H9 (cell line): Measurements from ENCODE around the gene CLSTN3. TPM values are rescaled to one million over a fixed set of nuclear protein-coding genes. Genes with fewer than 3 reads are reported as not detected.

Source experiments
- DNase-seq: peaks from one replicate; pipeline ENCODE4 v3.0.0-alpha.2; 2017
- H2AFZ ChIP-seq: one replicate; pipeline ENCODE4 v1.6.1; 2013; ENCODE audit warnings: mild to moderate bottlenecking, low read length, control low read depth, moderate library complexity
- H2AK5ac ChIP-seq: 2 replicates; pipeline ENCODE4 v1.6.1; 2013; ENCODE audit warnings: low read length, control low read depth, mixed read lengths; ENCODE audit not compliant: insufficient read length
- H2BK120ac ChIP-seq: one replicate; pipeline ENCODE4 v1.6.1; 2013; ENCODE audit warnings: low read depth, mild to moderate bottlenecking, low read length, control low read depth, inconsistent platforms; ENCODE audit not compliant: poor library complexity, severe bottlenecking
- H2BK12ac ChIP-seq: 2 replicates; pipeline ENCODE4 v1.6.1; 2013; ENCODE audit warnings: low read length, control low read depth, mixed read lengths, low read depth; ENCODE audit not compliant: insufficient read length
- H2BK15ac ChIP-seq: 2 replicates; pipeline ENCODE4 v1.6.1; 2013; ENCODE audit warnings: low read depth, low read length, control low read depth
- H2BK20ac ChIP-seq: one replicate; pipeline ENCODE4 v1.6.1; 2013; ENCODE audit warnings: low read depth, mild to moderate bottlenecking, low read length, control low read depth, inconsistent platforms; ENCODE audit not compliant: poor library complexity, severe bottlenecking
- H2BK5ac ChIP-seq: 2 replicates; pipeline ENCODE4 v1.6.1; 2013; ENCODE audit warnings: low read length, control low read depth, mixed read lengths; ENCODE audit not compliant: insufficient read length
- H3K14ac ChIP-seq: 2 replicates; pipeline ENCODE4 v1.6.1; 2013; ENCODE audit warnings: low read length, control low read depth; ENCODE audit not compliant: insufficient read depth
- H3K18ac ChIP-seq: 2 replicates; pipeline ENCODE4 v1.6.1; 2013; ENCODE audit warnings: low read depth, mild to moderate bottlenecking, mixed read lengths, low read length, control low read depth; ENCODE audit not compliant: insufficient read length
- H3K23ac ChIP-seq: 2 replicates; pipeline ENCODE4 v1.6.1; 2013; ENCODE audit warnings: low read length, control low read depth, mixed read lengths, low read depth; ENCODE audit not compliant: insufficient read length
- H3K23me2 ChIP-seq: 2 replicates; pipeline ENCODE4 v1.6.1; 2013; ENCODE audit warnings: low read depth, mild to moderate bottlenecking, mixed read lengths, low read length, control low read depth; ENCODE audit not compliant: insufficient read length, poor library complexity, severe bottlenecking
- H3K27ac ChIP-seq: 2 replicates; pipeline ENCODE4 v1.5.1; 2013; ENCODE audit warnings: low read length, control low read depth, mixed read lengths, low read depth; ENCODE audit not compliant: insufficient read length
- H3K27me3 ChIP-seq: 2 replicates; pipeline ENCODE4 v1.6.1; 2013; ENCODE audit warnings: low read length, control low read depth, inconsistent platforms; ENCODE audit not compliant: insufficient read depth
- H3K4ac ChIP-seq: 2 replicates; pipeline ENCODE4 v1.6.1; 2013; ENCODE audit warnings: low read depth, mild to moderate bottlenecking, control low read depth, inconsistent platforms, low read length, moderate library complexity
- H3K4me1 ChIP-seq: 2 replicates; pipeline ENCODE4 v1.6.1; 2013; ENCODE audit warnings: low read length, control low read depth, inconsistent platforms; ENCODE audit not compliant: insufficient read depth
- H3K4me2 ChIP-seq: 2 replicates; pipeline ENCODE4 v1.6.1; 2013; ENCODE audit warnings: low read length, control low read depth, mixed read lengths; ENCODE audit not compliant: insufficient read length, insufficient read depth
- H3K56ac ChIP-seq: 2 replicates; pipeline ENCODE4 v1.6.1; 2013; ENCODE audit warnings: low read depth, mild to moderate bottlenecking, mixed read lengths, low read length, control low read depth; ENCODE audit not compliant: insufficient read length
- H3K79me1 ChIP-seq: 2 replicates; pipeline ENCODE4 v1.6.1; 2013; ENCODE audit warnings: low read depth, mild to moderate bottlenecking, moderate library complexity, low read length, control low read depth, inconsistent platforms; ENCODE audit not compliant: insufficient read depth, poor library complexity, severe bottlenecking
- H3K79me2 ChIP-seq: 2 replicates; pipeline ENCODE4 v1.6.1; 2013; ENCODE audit warnings: low read length, control low read depth, inconsistent platforms; ENCODE audit not compliant: insufficient read depth
- H3K9ac ChIP-seq: 2 replicates; pipeline ENCODE4 v1.6.1; 2013; ENCODE audit warnings: low read length, control low read depth, mixed read lengths; ENCODE audit not compliant: insufficient read length; ENCODE audit errors: extremely low read depth
- H3K9me3 ChIP-seq: one replicate; pipeline ENCODE4 v1.6.1; 2013; ENCODE audit warnings: low read depth, low read length, inconsistent platforms; ENCODE audit not compliant: control insufficient read depth
- H3T11ph ChIP-seq: one replicate; pipeline ENCODE4 v1.6.1; 2013; ENCODE audit warnings: mild to moderate bottlenecking, low read length, control low read depth, inconsistent platforms
- H4K20me1 ChIP-seq: one replicate; pipeline ENCODE4 v1.6.1; 2013; ENCODE audit not compliant: control insufficient read depth, insufficient read length, insufficient read depth
- H4K5ac ChIP-seq: 2 replicates; pipeline ENCODE4 v1.6.1; 2013; ENCODE audit warnings: low read depth, mild to moderate bottlenecking, mixed read lengths, low read length, control low read depth; ENCODE audit not compliant: insufficient read length
- H4K8ac ChIP-seq: replicated peaks from 2 replicates; pipeline ENCODE4 v1.6.1; 2013; ENCODE audit warnings: low read length, control low read depth, mixed read lengths, low read depth; ENCODE audit not compliant: insufficient read length
- H4K91ac ChIP-seq: 2 replicates; pipeline ENCODE4 v1.6.1; 2013; ENCODE audit warnings: low read depth, mild to moderate bottlenecking, moderate library complexity, mixed read lengths, low read length, control low read depth; ENCODE audit not compliant: insufficient read length
- H3K27ac Mint-ChIP-seq, 3 experiments: 2 replicates in 2 of 3; 3 replicates in 1 of 3; pipeline ENCODE4 v1.8.0; 2020 to 2021; ENCODE audit warnings: mixed read lengths in 3 of 3, mild to moderate bottlenecking in 1 of 3, moderate library complexity in 1 of 3
- H3K27me3 Mint-ChIP-seq: 2 replicates; pipeline ENCODE4 v1.8.0; 2021; ENCODE audit warnings: low read depth, mild to moderate bottlenecking, moderate library complexity, mixed read lengths
- H3K36me3 Mint-ChIP-seq, 3 experiments: 2 replicates in 2 of 3; 3 replicates in 1 of 3; pipeline ENCODE4 v1.8.0; 2020 to 2021; ENCODE audit warnings: low read depth in 3 of 3, mixed read lengths in 3 of 3; ENCODE audit not compliant: insufficient read depth in 1 of 3
- H3K4me1 Mint-ChIP-seq, 2 experiments: 2 replicates each; pipeline ENCODE4 v1.8.0; 2020; ENCODE audit warnings: mixed read lengths in 2 of 2
- H3K4me3 Mint-ChIP-seq, 2 experiments: 2 replicates in 1 of 2; 3 replicates in 1 of 2; pipeline ENCODE4 v1.8.0; 2020 to 2021; ENCODE audit warnings: mild to moderate bottlenecking in 2 of 2, mixed read lengths in 2 of 2, moderate library complexity in 1 of 2
- H3K9me3 Mint-ChIP-seq, 2 experiments: 2 replicates in 1 of 2; 3 replicates in 1 of 2; pipeline ENCODE4 v1.8.0; 2020; ENCODE audit warnings: mild to moderate bottlenecking in 2 of 2, mixed read lengths in 2 of 2, moderate library complexity in 1 of 2
- WGBS: extraction: QIAGEN DNeasy Blood & Tissue Kit; methylation state at CpG from one replicate; pipeline ENCODE4 v1.1.7; 2013; ENCODE audit warnings: missing lambda C conversion rate, low lambda C conversion rate, mixed read lengths; ENCODE audit not compliant: insufficient read length; ENCODE audit errors: extremely low coverage; 5-methylcytosine and 5-hydroxymethylcytosine counted together
- total RNA-seq: library from RNA; stranded (reverse); gene quantifications from 2 replicates; pipeline ENCODE4 v1.2.1, GENCODE V29; 2021
- TF ChIP-seq, protein P1 (sequence below): fragments of 200-600 bp; sonication (generic); conservative IDR thresholded peaks from 3 replicates; pipeline ENCODE4 v1.8.0; 2021; ENCODE audit warnings: antibody characterized with exemption, mild to moderate bottlenecking

The CLSTN3 gene
- total RNA-seq, 1 experiment from 2014 or later: 26.2 TPM

DNA sequence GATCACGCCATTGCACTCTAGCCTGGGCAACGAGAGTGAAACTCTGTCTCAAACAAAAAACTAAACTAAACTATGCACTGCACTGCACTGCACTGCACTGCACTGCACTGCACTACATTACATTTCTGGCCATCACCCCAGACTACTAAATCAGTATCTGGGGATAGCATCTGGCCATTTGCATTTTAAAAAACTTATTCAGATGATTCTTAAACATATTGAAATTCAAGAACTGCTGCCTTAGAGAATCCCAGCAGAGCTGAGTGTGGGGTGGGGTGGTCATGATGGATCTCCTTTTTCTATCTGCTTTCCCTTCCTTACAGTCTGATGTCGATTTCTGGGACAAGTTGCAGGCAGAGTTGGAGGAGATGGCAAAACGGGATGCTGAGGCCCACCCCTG lies 72.9 kb downstream of the CLSTN3 start:
- H3K23ac ChIP-seq: no peak overlapping the region
- no peak overlapping the region for H3K14ac ChIP-seq
- H3K36me3 Mint-ChIP-seq: peaks cover 69 to 94% (median 83%) of the 10 kb centered on the region in 3 experiments
- H2AK5ac ChIP-seq: no peak overlapping the region
- no peak overlapping the region for H3T11ph ChIP-seq
- no peak for DNase-seq
- H3K4me2 ChIP-seq: no peak overlapping the region
- no peak overlapping the region for H3K9ac ChIP-seq
- no peak overlapping the region for H3K18ac ChIP-seq
- no peaks in the 10 kb centered on the region for H3K27me3 Mint-ChIP-seq
- H3K9me3 Mint-ChIP-seq: peaks cover 7 to 13% of the 10 kb centered on the region in 2 experiments
- no peaks in the 10 kb centered on the region for H3K27me3 ChIP-seq
- no peak overlapping the region for H3K4ac ChIP-seq
- H4K20me1 ChIP-seq: no peaks in the 10 kb centered on the region
- H3K4me1 ChIP-seq: no peaks in the 10 kb centered on the region
- no peak overlapping the region for H3K4me3 Mint-ChIP-seq
- no peak overlapping the region for H2AFZ ChIP-seq
- no peak overlapping the region for H2BK12ac ChIP-seq
- H2BK120ac ChIP-seq: no peak overlapping the region
- no peak overlapping the region for H2BK15ac ChIP-seq
- no peak overlapping the region for H4K5ac ChIP-seq
- no peak overlapping the region for H2BK5ac ChIP-seq
- H3K27ac ChIP-seq: no peak overlapping the region
- no peaks in the 10 kb centered on the region for H3K9me3 ChIP-seq
- no peak overlapping the region for H4K91ac ChIP-seq
- TF ChIP-seq, protein P1, sequence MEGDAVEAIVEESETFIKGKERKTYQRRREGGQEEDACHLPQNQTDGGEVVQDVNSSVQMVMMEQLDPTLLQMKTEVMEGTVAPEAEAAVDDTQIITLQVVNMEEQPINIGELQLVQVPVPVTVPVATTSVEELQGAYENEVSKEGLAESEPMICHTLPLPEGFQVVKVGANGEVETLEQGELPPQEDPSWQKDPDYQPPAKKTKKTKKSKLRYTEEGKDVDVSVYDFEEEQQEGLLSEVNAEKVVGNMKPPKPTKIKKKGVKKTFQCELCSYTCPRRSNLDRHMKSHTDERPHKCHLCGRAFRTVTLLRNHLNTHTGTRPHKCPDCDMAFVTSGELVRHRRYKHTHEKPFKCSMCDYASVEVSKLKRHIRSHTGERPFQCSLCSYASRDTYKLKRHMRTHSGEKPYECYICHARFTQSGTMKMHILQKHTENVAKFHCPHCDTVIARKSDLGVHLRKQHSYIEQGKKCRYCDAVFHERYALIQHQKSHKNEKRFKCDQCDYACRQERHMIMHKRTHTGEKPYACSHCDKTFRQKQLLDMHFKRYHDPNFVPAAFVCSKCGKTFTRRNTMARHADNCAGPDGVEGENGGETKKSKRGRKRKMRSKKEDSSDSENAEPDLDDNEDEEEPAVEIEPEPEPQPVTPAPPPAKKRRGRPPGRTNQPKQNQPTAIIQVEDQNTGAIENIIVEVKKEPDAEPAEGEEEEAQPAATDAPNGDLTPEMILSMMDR: no peak
- no CpG with 5 or more reads among the region's 4 CpGs for WGBS
- H4K8ac ChIP-seq: no peak overlapping the region
- H3K56ac ChIP-seq: no peak overlapping the region
- no peaks in the 10 kb centered on the region for H3K79me1 ChIP-seq
- H3K23me2 ChIP-seq: no peaks in the 10 kb centered on the region
- no peaks in the 10 kb centered on the region for H3K79me2 ChIP-seq
- peaks cover 0 to 4% of the 10 kb centered on the region in 2 experiments; a peak in 2 of 4 replicates for H3K4me1 Mint-ChIP-seq
- no peak overlapping the region for H2BK20ac ChIP-seq
- no peak overlapping the region for H3K27ac Mint-ChIP-seq
